Fibroblast of lung (primary cell): Measurements from ENCODE around the gene SERPINC1. TPM values are rescaled to one million over a fixed set of nuclear protein-coding genes. Genes with fewer than 3 reads are reported as not detected.

Source experiments
- DNase-seq, 2 donors: peaks; one replicate each; pipeline versions ENCODE4 v3.0.0 to v3.0.0-alpha.2; 2010; ENCODE audit warnings: low read depth in 2 of 2
- H2AFZ ChIP-seq: 2 replicates; pipeline ENCODE4 v1.5.1; 2012; ENCODE audit warnings: low read length, control low read depth, inconsistent platforms
- H3K27ac ChIP-seq: 2 replicates; pipeline ENCODE4 v1.5.1; 2011; ENCODE audit warnings: low read length, control low read depth; ENCODE audit not compliant: insufficient read depth
- H3K27me3 ChIP-seq: 2 replicates; pipeline ENCODE4 v1.5.1; 2011; ENCODE audit warnings: mild to moderate bottlenecking, low read length; ENCODE audit not compliant: control insufficient read depth, insufficient read depth
- H3K36me3 ChIP-seq: 2 replicates; pipeline ENCODE4 v1.5.1; 2011; ENCODE audit warnings: low read length; ENCODE audit not compliant: control insufficient read depth, insufficient read depth
- H3K4me1 ChIP-seq: 2 replicates; pipeline ENCODE4 v1.5.1; 2011; ENCODE audit warnings: low read length; ENCODE audit not compliant: control insufficient read depth, insufficient read depth; ENCODE audit errors: extremely low read depth
- H3K4me2 ChIP-seq: 2 replicates; pipeline ENCODE4 v1.5.1; 2011; ENCODE audit warnings: low read length, control low read depth; ENCODE audit not compliant: insufficient read depth; ENCODE audit errors: extremely low read depth
- H3K4me3 ChIP-seq, 4 experiments: fragments of 200-600 bp in 1 of 4; sonication (generic) in 1 of 4; replicated peaks in 1 of 4; 2 replicates each; pipeline ENCODE4 v1.5.1; 2011 to 2016; ENCODE audit warnings: low read length in 4 of 4, low read depth in 3 of 4, mild to moderate bottlenecking in 3 of 4, control low read depth in 2 of 4, inconsistent platforms in 1 of 4, mixed read lengths in 1 of 4; ENCODE audit not compliant: insufficient read depth in 1 of 4; ENCODE audit errors: control extremely low read depth in 1 of 4
- H3K79me2 ChIP-seq: 2 replicates; pipeline ENCODE4 v1.5.1; 2012; ENCODE audit warnings: mild to moderate bottlenecking, low read length, inconsistent platforms; ENCODE audit not compliant: control insufficient read depth, insufficient read depth
- H3K9ac ChIP-seq: 2 replicates; pipeline ENCODE4 v1.5.1; 2011; ENCODE audit warnings: mild to moderate bottlenecking, low read length, control low read depth; ENCODE audit not compliant: insufficient read depth
- H3K9me3 ChIP-seq: 2 replicates; pipeline ENCODE4 v1.5.1; 2012; ENCODE audit warnings: low read depth, low read length; ENCODE audit not compliant: control insufficient read depth, insufficient read depth
- H4K20me1 ChIP-seq: 2 replicates; pipeline ENCODE4 v1.5.1; 2011; ENCODE audit warnings: low read length; ENCODE audit not compliant: control insufficient read depth, insufficient read depth; ENCODE audit errors: extremely low read depth
- EZH2 ChIP-seq: IDR thresholded peaks from 2 replicates; pipeline ENCODE4 v1.5.1; 2012; ENCODE audit warnings: low read length, control low read depth, mild to moderate bottlenecking; ENCODE audit errors: missing control alignments
- polyA plus RNA-seq, 2 donors: library from polyadenylated mRNA; depleted of rRNA in 1 of 2; stranded (reverse) in 1 of 2; unstranded in 1 of 2; fragments of >200 nt; gene quantifications; 2 replicates each; pipeline ENCODE4 v1.2.1, GENCODE V29; 2011 to 2012; ENCODE audit warnings: missing spikeins in 1 of 2
- total RNA-seq: library from RNA; depleted of rRNA; stranded (reverse); fragments of >200 nt; gene quantifications from 2 replicates; pipeline ENCODE4 v1.2.1, GENCODE V29; 2014
- TF ChIP-seq, protein P1 (sequence below), 2 donors: IDR thresholded peaks in 1 of 2; conservative IDR thresholded peaks in 1 of 2; 1 replicate in 1 of 2; 2 replicates in 1 of 2; pipeline ENCODE4 v1.5.1; 2011 to 2012; ENCODE audit warnings: low read length in 2 of 2, control low read depth in 1 of 2, inconsistent platforms in 1 of 2, low read depth in 1 of 2, mild to moderate bottlenecking in 1 of 2

Gene SERPINC1
- total and polyA plus RNA-seq, 2 donors (not counting 1 experiment from before 2014, with no cell fraction given), result not detected

DNA sequence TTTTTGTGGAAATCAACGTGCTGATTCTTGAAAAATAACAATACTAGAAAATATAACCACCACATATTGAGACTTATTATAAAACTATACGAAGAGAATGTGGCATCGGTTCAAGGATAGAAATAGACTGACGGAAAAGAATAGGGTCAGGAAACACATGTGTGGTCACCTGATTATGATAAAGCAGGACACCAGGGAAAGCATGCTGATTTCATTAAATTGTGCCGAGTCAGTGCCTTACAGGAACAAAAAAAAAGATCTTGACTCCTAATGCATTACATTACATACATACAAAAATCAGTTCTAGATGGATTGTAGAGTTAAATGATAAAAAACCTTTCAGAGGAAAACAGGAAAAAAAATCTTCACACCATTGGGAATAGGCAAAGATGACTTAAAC is 43.5 kb upstream of the SERPINC1 start:
- H3K27ac ChIP-seq, result no peak overlapping the region
- DNase-seq, result no peak
- H3K9ac ChIP-seq, result no peak overlapping the region
- H3K9me3 ChIP-seq, result no peaks in the 10 kb centered on the region
- TF ChIP-seq, protein P1, sequence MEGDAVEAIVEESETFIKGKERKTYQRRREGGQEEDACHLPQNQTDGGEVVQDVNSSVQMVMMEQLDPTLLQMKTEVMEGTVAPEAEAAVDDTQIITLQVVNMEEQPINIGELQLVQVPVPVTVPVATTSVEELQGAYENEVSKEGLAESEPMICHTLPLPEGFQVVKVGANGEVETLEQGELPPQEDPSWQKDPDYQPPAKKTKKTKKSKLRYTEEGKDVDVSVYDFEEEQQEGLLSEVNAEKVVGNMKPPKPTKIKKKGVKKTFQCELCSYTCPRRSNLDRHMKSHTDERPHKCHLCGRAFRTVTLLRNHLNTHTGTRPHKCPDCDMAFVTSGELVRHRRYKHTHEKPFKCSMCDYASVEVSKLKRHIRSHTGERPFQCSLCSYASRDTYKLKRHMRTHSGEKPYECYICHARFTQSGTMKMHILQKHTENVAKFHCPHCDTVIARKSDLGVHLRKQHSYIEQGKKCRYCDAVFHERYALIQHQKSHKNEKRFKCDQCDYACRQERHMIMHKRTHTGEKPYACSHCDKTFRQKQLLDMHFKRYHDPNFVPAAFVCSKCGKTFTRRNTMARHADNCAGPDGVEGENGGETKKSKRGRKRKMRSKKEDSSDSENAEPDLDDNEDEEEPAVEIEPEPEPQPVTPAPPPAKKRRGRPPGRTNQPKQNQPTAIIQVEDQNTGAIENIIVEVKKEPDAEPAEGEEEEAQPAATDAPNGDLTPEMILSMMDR (conservative IDR thresholded peaks at IDR 0.05 in 1 of 2, IDR thresholded peaks at IDR 0.05 in 1 of 2; ENCODE audit: low read depth in 1 of 2, low read length in 2 of 2), result no peak
- no peak for TF ChIP-seq EZH2
- H4K20me1 ChIP-seq, result no peaks in the 10 kb centered on the region
- no peak overlapping the region for H2AFZ ChIP-seq
- H3K36me3 ChIP-seq, result peaks cover 7% of the 10 kb centered on the region
- H3K79me2 ChIP-seq, result no peaks in the 10 kb centered on the region
- no peak overlapping the region for H3K4me2 ChIP-seq
- H3K4me3 ChIP-seq, result no peak overlapping the region
- no peaks in the 10 kb centered on the region for H3K4me1 ChIP-seq
- no peaks in the 10 kb centered on the region for H3K27me3 ChIP-seq

DNA sequence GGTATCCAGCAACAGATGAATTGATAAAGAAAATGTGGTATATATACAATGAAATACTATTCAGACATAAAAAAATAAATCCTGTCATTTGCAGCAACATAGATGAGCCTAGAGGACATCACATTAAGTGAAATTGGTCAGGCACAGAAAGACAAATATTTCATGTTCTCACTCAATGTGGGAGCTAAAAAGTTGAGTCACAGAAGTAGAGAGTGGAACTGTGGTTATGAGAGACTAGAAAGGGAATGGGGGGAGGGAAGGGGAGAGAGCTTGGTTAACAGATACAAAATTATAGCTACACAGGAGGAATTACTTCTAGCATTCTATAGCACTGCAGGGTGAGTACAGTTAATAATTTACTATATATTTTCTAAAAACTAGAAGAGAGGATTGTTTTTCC is 37.1 kb upstream of the SERPINC1 start:
- Histone ChIP-seq H3K9me3 (no peaks in the 10 kb centered on the region), H4K20me1 (no peaks in the 10 kb centered on the region), H3K4me1 (no peaks in the 10 kb centered on the region), H3K9ac (no peak overlapping the region), H2AFZ (no peak overlapping the region), H3K27me3 (no peaks in the 10 kb centered on the region), H3K79me2 (no peaks in the 10 kb centered on the region), H3K36me3 (no peaks in the 10 kb centered on the region), H3K27ac (no peak overlapping the region), H3K4me3 (no peak overlapping the region), H3K4me2 (no peak overlapping the region)
- DNase-seq, result peak in 1 of 2 donors; percentile 51
- TF ChIP-seq, protein P1 (conservative IDR thresholded peaks at IDR 0.05 in 1 of 2, IDR thresholded peaks at IDR 0.05 in 1 of 2; ENCODE audit: low read depth in 1 of 2, low read length in 2 of 2), result no peak
- TF ChIP-seq EZH2, result no peak

DNA sequence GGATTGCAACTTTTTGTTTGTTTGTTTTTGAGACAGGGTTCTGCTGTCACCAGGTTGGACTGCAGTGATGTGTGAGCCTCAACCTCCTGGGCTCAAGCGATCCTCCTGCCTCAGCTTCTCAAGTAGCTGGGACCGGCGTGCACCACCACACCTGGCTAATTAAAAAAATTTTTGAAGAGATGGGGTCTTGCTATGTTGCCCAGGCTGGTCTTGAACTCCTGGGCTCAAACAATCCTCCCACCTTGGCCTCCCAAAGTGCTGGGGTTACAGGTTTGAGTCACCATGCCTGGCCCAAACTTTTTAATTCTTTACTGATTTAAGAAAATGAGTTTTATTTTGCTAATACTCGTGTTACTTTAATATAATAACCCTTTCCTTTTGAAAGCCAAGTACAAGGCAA is 31.5 kb upstream of the SERPINC1 start:
- no peaks in the 10 kb centered on the region for H3K79me2 ChIP-seq
- H3K27ac ChIP-seq, result no peak overlapping the region
- no peaks in the 10 kb centered on the region for H3K4me1 ChIP-seq
- no peaks in the 10 kb centered on the region for H3K27me3 ChIP-seq
- no peak overlapping the region for H2AFZ ChIP-seq
- H3K4me2 ChIP-seq, result no peak overlapping the region
- H3K9ac ChIP-seq, result no peak overlapping the region
- no peaks in the 10 kb centered on the region for H3K9me3 ChIP-seq
- DNase-seq, result no peak
- no peak for TF ChIP-seq EZH2
- TF ChIP-seq, protein P1 (conservative IDR thresholded peaks at IDR 0.05 in 1 of 2, IDR thresholded peaks at IDR 0.05 in 1 of 2; ENCODE audit: low read depth in 1 of 2, low read length in 2 of 2), result no peak
- H3K4me3 ChIP-seq, result no peak overlapping the region
- H4K20me1 ChIP-seq, result no peaks in the 10 kb centered on the region
- H3K36me3 ChIP-seq, result peaks cover under 1% of the 10 kb centered on the region
